IMR-90 (cell line): ENCODE measurements around the gene PDGFD. TPM values are rescaled to one million over a fixed set of nuclear protein-coding genes. Genes with fewer than 3 reads are reported as not detected.

Experiments used
- ATAC-seq: fragments of 200-7000 bp; cut with Tn5 transposase; 2 replicates; pipeline ENCODE4 v1.9.1; 2020; ENCODE audit warnings: low read depth, mild to moderate bottlenecking, moderate library complexity
- BruUV-seq: library from RNA; stranded (reverse); fragments of 400-500 nt; replicated peaks from 2 replicates; lab custom pipeline; 2021; lab: Mats Ljungman, UMichigan
- CTCF ChIA-PET: fragments of 300-600 bp; formaldehyde crosslinking; extraction: SDS; loops from one replicate; lab custom pipeline; 2021; ENCODE audit warnings: antibody characterized with exemption; lab: Yijun Ruan, JAX
- POLR2A ChIA-PET: fragments of 300-600 bp; sonication (Branson Sonifier 250); formaldehyde crosslinking; loops from one replicate; lab custom pipeline; 2022; ENCODE audit warnings: antibody characterized with exemption; ENCODE audit not compliant: unreplicated experiment; lab: Charles Lee
- DNase-seq: peaks from one replicate; pipeline ENCODE4 v3.0.0; 2013
- H2AFZ ChIP-seq: replicated peaks from 2 replicates; pipeline ENCODE3; 2013; ENCODE audit warnings: low read length, mild to moderate bottlenecking; ENCODE audit not compliant: poor library complexity
- H2AK5ac ChIP-seq: 2 replicates; pipeline ENCODE4 v1.6.1; 2013; ENCODE audit warnings: low read depth, low read length, inconsistent platforms
- H2AK9ac ChIP-seq: replicated peaks from 2 replicates; pipeline ENCODE3; 2013; ENCODE audit warnings: mild to moderate bottlenecking, low read depth, low read length, moderate library complexity; ENCODE audit not compliant: poor library complexity
- H2BK120ac ChIP-seq: 2 replicates; pipeline ENCODE4 v1.6.1; 2013; ENCODE audit warnings: low read depth, low read length, inconsistent platforms
- H2BK15ac ChIP-seq: 3 replicates; pipeline ENCODE4 v1.6.1; 2013; ENCODE audit warnings: low read depth, low read length, inconsistent platforms
- H2BK20ac ChIP-seq: 2 replicates; pipeline ENCODE4 v1.6.1; 2013; ENCODE audit warnings: low read depth, mild to moderate bottlenecking, inconsistent platforms, low read length, moderate library complexity
- H2BK5ac ChIP-seq: 2 replicates; pipeline ENCODE4 v1.6.1; 2013; ENCODE audit warnings: mild to moderate bottlenecking, low read depth, low read length, inconsistent platforms; ENCODE audit not compliant: poor library complexity, severe bottlenecking
- H3K14ac ChIP-seq: replicated peaks from 2 replicates; pipeline ENCODE4 v1.6.1; 2013; ENCODE audit warnings: low read depth, low read length, inconsistent platforms
- H3K18ac ChIP-seq: 2 replicates; pipeline ENCODE4 v1.6.1; 2013; ENCODE audit warnings: low read depth, low read length, control low read depth
- H3K23ac ChIP-seq: 2 replicates; pipeline ENCODE4 v1.6.1; 2013; ENCODE audit warnings: low read depth, low read length, inconsistent platforms
- H3K27ac ChIP-seq: 2 replicates; pipeline ENCODE4 v1.5.1; 2013; ENCODE audit warnings: mild to moderate bottlenecking, control low read depth, low read length; ENCODE audit not compliant: insufficient read depth
- H3K27me3 ChIP-seq: 2 replicates; pipeline ENCODE4 v1.6.1; 2013; ENCODE audit warnings: low read length; ENCODE audit not compliant: control insufficient read depth, insufficient read depth
- H3K36me3 ChIP-seq: 2 replicates; pipeline ENCODE4 v1.6.1; 2013; ENCODE audit warnings: low read length, mixed read lengths; ENCODE audit not compliant: control insufficient read depth, insufficient read depth
- H3K4ac ChIP-seq: 2 replicates; pipeline ENCODE4 v1.6.1; 2013; ENCODE audit warnings: low read depth, low read length, inconsistent platforms
- H3K4me1 ChIP-seq: 2 replicates; pipeline ENCODE4 v1.6.1; 2013; ENCODE audit warnings: low read length, mixed read lengths; ENCODE audit not compliant: control insufficient read depth, insufficient read depth
- H3K4me2 ChIP-seq: 2 replicates; pipeline ENCODE4 v1.6.1; 2013; ENCODE audit warnings: low read depth, mild to moderate bottlenecking, control low read depth, low read length, moderate library complexity
- H3K4me3 ChIP-seq: 2 replicates; pipeline ENCODE4 v1.5.1; 2013; ENCODE audit warnings: low read depth, mild to moderate bottlenecking, control low read depth, low read length, moderate library complexity; ENCODE audit not compliant: insufficient read depth
- H3K56ac ChIP-seq: 2 replicates; pipeline ENCODE4 v1.6.1; 2013; ENCODE audit warnings: low read length, inconsistent platforms; ENCODE audit not compliant: insufficient read depth; ENCODE audit errors: extremely low read depth
- H3K79me1 ChIP-seq, 2 experiments: 2 replicates each; pipeline ENCODE4 v1.6.1; 2013; ENCODE audit warnings: low read length in 2 of 2, inconsistent platforms in 1 of 2, low read depth in 1 of 2
- H3K9ac ChIP-seq: 2 replicates; pipeline ENCODE4 v1.6.1; 2013; ENCODE audit warnings: low read depth, low read length, control low read depth
- H3K9me1 ChIP-seq: 2 replicates; pipeline ENCODE4 v1.6.1; 2013; ENCODE audit warnings: low read length, inconsistent platforms; ENCODE audit not compliant: insufficient read depth
- H3K9me3 ChIP-seq: 2 replicates; pipeline ENCODE4 v1.6.1; 2013; ENCODE audit warnings: low read length; ENCODE audit not compliant: control insufficient read depth, insufficient read depth
- H4K20me1 ChIP-seq: 2 replicates; pipeline ENCODE4 v1.6.1; 2013; ENCODE audit warnings: low read length, inconsistent platforms; ENCODE audit not compliant: insufficient read depth
- H4K5ac ChIP-seq: 2 replicates; pipeline ENCODE4 v1.6.1; 2013; ENCODE audit warnings: mild to moderate bottlenecking, low read depth, low read length, control low read depth
- H4K8ac ChIP-seq, 2 experiments: 2 replicates each; pipeline ENCODE4 v1.6.1; 2013; ENCODE audit warnings: low read depth in 2 of 2, low read length in 2 of 2, control low read depth in 1 of 2, inconsistent platforms in 1 of 2
- H4K91ac ChIP-seq: 2 replicates; pipeline ENCODE4 v1.6.1; 2013; ENCODE audit warnings: low read depth, low read length, inconsistent platforms; ENCODE audit not compliant: insufficient read depth
- BHLHE40 ChIP-seq: fragments of 150-350 bp; IDR thresholded peaks from 2 replicates; pipeline ENCODE4 v1.6.1; 2016; ENCODE audit warnings: mild to moderate bottlenecking, low read depth, low read length
- CEBPB ChIP-seq: IDR thresholded peaks from 2 replicates; pipeline ENCODE4 v1.6.1; 2012; ENCODE audit warnings: low read depth, low read length, improper control_type of control experiment
- FOS ChIP-seq: fragments of 150-350 bp; IDR thresholded peaks from 2 replicates; pipeline ENCODE4 v1.6.1; 2016; ENCODE audit warnings: low read depth, low read length
- RAD21 ChIP-seq: IDR thresholded peaks from 2 replicates; pipeline ENCODE4 v1.6.1; 2012; ENCODE audit warnings: low read length, improper control_type of control experiment
- WGBS, 2 experiments: methylation state at CpG; one replicate each; pipeline versions ENCODE4 v1.1.5 to v1.1.7; 2013; ENCODE audit warnings: missing lambda C conversion rate in 2 of 2; ENCODE audit not compliant: insufficient read length in 1 of 2; ENCODE audit errors: extremely low coverage in 2 of 2; 5-methylcytosine and 5-hydroxymethylcytosine counted together
- dilution Hi-C: fragments of 300-500 bp; cut with HindIII; formaldehyde crosslinking; loops from one replicate; pipeline ENCODE4 v1.14.3; 2018; ENCODE audit warnings: low sequenced_read_pairs; ENCODE audit not compliant: unreplicated experiment
- in situ Hi-C: fragments of 300-500 bp; cut with MboI; formaldehyde crosslinking; loops from 3 replicates; pipeline ENCODE4 v1.14.3; 2019; ENCODE audit warnings: low sequenced_read_pairs, inconsistent platforms, mixed read lengths
- intact Hi-C: fragments of 100-400 bp; cut with micrococcal nuclease; formaldehyde crosslinking; loops from 2 replicates; pipeline ENCODE4 v1.10.0; 2022
- polyA plus RNA-seq, 3 experiments: library from polyadenylated mRNA; depleted of rRNA; stranded (reverse); fragments of >200 nt; gene quantifications; 2 replicates each; pipeline ENCODE4 v1.2.3, GENCODE V29; 2012; ENCODE audit warnings: low replicate concordance in 1 of 3
- total RNA-seq: library from RNA; depleted of rRNA; stranded (reverse); fragments of >200 nt; gene quantifications from 2 replicates; pipeline ENCODE4 v1.2.3, GENCODE V29; 2012
- TF ChIP-seq, protein P1 (sequence below): fragments of 150-350 bp; IDR thresholded peaks from 2 replicates; pipeline ENCODE4 v1.6.1; 2016; ENCODE audit warnings: low read depth, mild to moderate bottlenecking, low read length, moderate library complexity, borderline replicate concordance

The PDGFD gene
- total and polyA plus RNA-seq, 2 of the 4 experiments (the other 2 are of a cell fraction), result 2.1 to 3.0 TPM

DNA sequence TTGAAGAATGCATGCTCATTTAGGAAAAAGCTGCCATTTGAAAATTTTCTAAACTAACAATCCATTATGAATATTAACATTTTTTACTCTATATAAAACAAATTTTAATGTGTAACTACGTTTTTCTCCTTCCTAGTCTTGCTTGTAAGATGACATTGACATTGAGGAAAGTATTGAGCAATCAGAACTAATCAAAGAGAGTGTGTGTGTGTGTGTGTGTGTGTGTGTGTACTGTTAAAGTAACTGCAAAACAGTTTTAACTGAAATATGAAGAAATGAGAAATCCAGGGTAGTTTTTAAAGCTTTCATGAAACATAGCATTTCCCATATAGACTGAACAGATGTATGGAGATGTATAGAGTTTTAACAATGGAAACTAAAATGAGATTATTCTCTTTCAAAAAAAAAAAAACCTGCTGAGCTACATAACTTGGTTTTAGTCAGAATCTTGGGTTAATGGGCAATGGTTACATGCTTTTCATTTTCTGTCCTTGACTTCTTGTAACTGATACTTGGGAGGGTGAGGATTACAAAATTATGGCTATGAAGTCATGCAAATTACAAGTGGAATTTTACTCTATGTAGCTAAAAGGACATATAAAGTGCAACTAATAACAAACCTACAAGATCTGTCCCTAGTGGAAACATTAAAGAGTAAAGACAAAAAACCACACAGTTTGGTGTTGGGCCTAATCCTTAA lies 2.0 kb downstream of the PDGFD start:
- no peak overlapping the region for H3K23ac ChIP-seq
- H3K56ac ChIP-seq, result no peak overlapping the region
- DNase-seq, result peak; percentile 11
- H3K18ac ChIP-seq, result no peak overlapping the region
- peaks cover 5% of the 10 kb centered on the region; the same call in 1 of the 2 replicates for H3K9me1 ChIP-seq
- no peak for TF ChIP-seq BHLHE40
- TF ChIP-seq, protein P1, sequence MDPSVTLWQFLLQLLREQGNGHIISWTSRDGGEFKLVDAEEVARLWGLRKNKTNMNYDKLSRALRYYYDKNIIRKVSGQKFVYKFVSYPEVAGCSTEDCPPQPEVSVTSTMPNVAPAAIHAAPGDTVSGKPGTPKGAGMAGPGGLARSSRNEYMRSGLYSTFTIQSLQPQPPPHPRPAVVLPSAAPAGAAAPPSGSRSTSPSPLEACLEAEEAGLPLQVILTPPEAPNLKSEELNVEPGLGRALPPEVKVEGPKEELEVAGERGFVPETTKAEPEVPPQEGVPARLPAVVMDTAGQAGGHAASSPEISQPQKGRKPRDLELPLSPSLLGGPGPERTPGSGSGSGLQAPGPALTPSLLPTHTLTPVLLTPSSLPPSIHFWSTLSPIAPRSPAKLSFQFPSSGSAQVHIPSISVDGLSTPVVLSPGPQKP, result no peak
- no peak for TF ChIP-seq RAD21
- TF ChIP-seq FOS, result no peak
- TF ChIP-seq CEBPB, result peak; percentile 61
- H3K27me3 ChIP-seq, result no peaks in the 10 kb centered on the region
- H2BK120ac ChIP-seq, result no peak overlapping the region
- H3K36me3 ChIP-seq, result no peaks in the 10 kb centered on the region
- H4K5ac ChIP-seq, result no peak overlapping the region
- H3K4me1 ChIP-seq, result peaks cover 3% of the 10 kb centered on the region
- H2BK5ac ChIP-seq, result no peak overlapping the region
- no peaks in the 10 kb centered on the region for H3K9me3 ChIP-seq
- CTCF ChIA-PET, result interaction anchor here (0.6 to 1.8 kb wide), 7 partner anchors 47 to 1729 kb away, joined by 3 to 6 read pairs (median 4); no protein-coding TSS in a partner anchor
- no peaks in the 10 kb centered on the region for H4K20me1 ChIP-seq
- H3K27ac ChIP-seq, result no peak overlapping the region
- dilution Hi-C loops (no loop called here), intact Hi-C loops (loop anchor here (5.0 kb wide), 2 partner anchors 235 to 1700 kb away; no protein-coding TSS in a partner anchor), in situ Hi-C loops (no loop called here)
- ATAC-seq, result no peak
- H3K9ac ChIP-seq, result no peak overlapping the region
- no peak overlapping the region for H3K4me2 ChIP-seq
- no peak overlapping the region for H4K8ac ChIP-seq
- no TSS peak for BruUV-seq
- H2AK5ac ChIP-seq, result no peak overlapping the region
- no peaks in the 10 kb centered on the region for H3K79me1 ChIP-seq
- H2AFZ ChIP-seq, result no peak overlapping the region
- no peak overlapping the region for H2BK20ac ChIP-seq
- H4K91ac ChIP-seq, result no peak overlapping the region
- H3K14ac ChIP-seq, result no peak overlapping the region
- POLR2A ChIA-PET, result no interaction called here
- H2AK9ac ChIP-seq, result no peak overlapping the region
- no peak overlapping the region for H3K4ac ChIP-seq
- H3K4me3 ChIP-seq, result no peak overlapping the region
- H2BK15ac ChIP-seq, result no peak overlapping the region
- no CpG with 5 or more reads among the region's 1 CpG for WGBS, 2 experiments
